OCI-LY7 (cell line): Measurements from ENCODE around the gene TMEM132A.

Experiments used
- EZH2phosphoT487 ChIP-seq: fragments of 200-600 bp; sonication (generic); IDR thresholded peaks from 2 replicates; pipeline ENCODE4 v1.6.1; 2018; ENCODE audit warnings: low read depth, borderline replicate concordance, mild to moderate bottlenecking, mixed run types, antibody characterized with exemption, low read length, moderate library complexity, mixed read lengths
- TF ChIP-seq, protein P1 (sequence below): fragments of 200-600 bp; sonication (generic); conservative IDR thresholded peaks from 2 replicates; pipeline ENCODE4 v1.5.1; 2014; ENCODE audit warnings: mild to moderate bottlenecking, antibody characterized with exemption, low read length, moderate library complexity, mixed read lengths

DNA sequence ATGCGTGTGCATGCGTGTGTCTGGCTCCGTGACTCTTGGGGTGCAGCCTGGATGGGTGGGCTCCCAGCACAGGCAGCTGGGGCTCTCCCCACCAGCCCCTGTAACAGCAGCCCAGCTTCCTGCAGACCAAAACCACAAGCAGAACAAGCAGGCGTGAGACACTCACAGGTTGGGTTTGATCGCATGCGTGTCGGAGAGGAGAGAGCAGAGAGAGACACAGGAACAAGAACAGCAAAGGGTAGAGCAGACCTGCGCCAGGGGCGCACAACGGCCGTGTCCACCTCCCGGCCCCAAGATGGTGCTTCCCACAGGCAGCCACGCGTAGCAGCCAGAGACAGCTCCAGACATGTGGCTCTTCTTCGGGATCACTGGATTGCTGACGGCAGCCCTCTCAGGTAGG, 47.3 kb downstream of the TMEM132A start, which contains the start of gene CD6:
- TF ChIP-seq, protein P1, sequence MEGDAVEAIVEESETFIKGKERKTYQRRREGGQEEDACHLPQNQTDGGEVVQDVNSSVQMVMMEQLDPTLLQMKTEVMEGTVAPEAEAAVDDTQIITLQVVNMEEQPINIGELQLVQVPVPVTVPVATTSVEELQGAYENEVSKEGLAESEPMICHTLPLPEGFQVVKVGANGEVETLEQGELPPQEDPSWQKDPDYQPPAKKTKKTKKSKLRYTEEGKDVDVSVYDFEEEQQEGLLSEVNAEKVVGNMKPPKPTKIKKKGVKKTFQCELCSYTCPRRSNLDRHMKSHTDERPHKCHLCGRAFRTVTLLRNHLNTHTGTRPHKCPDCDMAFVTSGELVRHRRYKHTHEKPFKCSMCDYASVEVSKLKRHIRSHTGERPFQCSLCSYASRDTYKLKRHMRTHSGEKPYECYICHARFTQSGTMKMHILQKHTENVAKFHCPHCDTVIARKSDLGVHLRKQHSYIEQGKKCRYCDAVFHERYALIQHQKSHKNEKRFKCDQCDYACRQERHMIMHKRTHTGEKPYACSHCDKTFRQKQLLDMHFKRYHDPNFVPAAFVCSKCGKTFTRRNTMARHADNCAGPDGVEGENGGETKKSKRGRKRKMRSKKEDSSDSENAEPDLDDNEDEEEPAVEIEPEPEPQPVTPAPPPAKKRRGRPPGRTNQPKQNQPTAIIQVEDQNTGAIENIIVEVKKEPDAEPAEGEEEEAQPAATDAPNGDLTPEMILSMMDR: no peak
- no peak for TF ChIP-seq EZH2phosphoT487
